ENCODE results near the gene BIRC5. TPM values are rescaled to one million over a fixed set of nuclear protein-coding genes. Genes with fewer than 3 reads are reported as not detected.

Gene BIRC5
- total RNA-seq, 1 experiment from 2014 or later = 119 TPM

DNA sequence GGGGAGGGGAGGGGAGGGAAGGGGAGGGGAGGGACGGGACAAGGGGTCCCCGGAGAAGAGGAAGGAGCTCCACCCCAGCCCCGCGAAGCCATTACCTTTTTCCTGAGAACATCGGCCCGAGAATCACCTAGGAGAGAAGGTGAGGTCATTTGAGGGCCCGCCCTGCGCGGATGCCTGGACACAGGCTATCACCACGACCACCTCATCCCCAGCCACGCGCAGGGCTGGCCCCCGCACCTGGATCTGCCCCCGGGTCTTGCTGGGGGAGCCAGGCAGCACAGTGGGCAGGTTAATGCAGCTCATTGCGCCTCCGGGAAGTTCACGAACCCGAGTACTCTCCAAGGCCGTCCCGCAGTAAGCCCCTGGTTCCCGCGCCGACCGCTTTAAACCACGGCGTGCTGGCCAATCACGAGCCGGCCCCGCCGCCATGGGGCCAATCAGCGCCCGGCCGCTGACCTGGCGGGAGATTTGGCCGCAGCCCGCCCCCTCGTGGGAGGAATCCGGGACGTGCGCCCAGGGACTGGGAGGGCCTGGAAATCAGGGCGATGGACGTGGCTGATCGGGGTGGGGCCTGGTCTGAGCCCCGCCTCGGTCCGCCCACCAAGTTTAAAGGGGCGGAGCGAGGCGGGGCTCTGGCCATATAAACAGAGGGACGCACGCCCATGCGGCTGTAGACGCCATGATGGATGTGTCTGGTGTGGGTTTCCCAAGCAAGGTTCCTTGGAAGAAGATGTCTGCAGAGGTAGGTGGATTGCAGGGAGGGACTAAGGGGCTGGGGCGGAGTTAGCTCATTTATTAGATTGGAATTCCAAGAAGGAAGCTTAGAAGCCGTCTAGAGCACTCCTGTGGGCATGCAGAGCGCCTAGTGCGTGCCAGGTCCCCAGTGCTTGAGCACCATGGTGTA lies 27.1 kb upstream of the BIRC5 start, which contains the start of the genes AFMID and TK1:
Gene AFMID, plus strand, starts transcription at position 671 of the 904 bp plus-strand sequence. Its CDS starts 9 bp downstream, at position 680.
Gene TK1, minus strand, starts transcription at position 361 of the 904 bp plus-strand sequence. Its CDS starts 58 bp downstream, at position 303.
- BruUV-seq (replicated peaks) = no TSS peak
- peak; percentile 96 for ATAC-seq
- DNase-seq (ENCODE audit: low read depth, low spot score) = peak; percentile 74
- TF ChIP-seq POLR2AphosphoS5 (IDR thresholded peaks at IDR 0.05; ENCODE audit: low read depth, low read length) (peak; percentile 99), SIN3A (IDR thresholded peaks at IDR 0.05; ENCODE audit: borderline replicate concordance, insufficient read depth, low read depth, low read length) (peak; percentile 90), REST (IDR thresholded peaks at IDR 0.05; ENCODE audit: insufficient read depth in 1 of 2, low read depth in 2 of 2, low read length in 1 of 2) (no peak), TCF7L2 (IDR thresholded peaks at IDR 0.05; ENCODE audit: low read depth, low read length) (no peak)
- Histone ChIP-seq H3K36me3 (ENCODE audit: control insufficient read depth, insufficient read depth, low read length) (no peaks in the 10 kb centered on the region; the same call in 1 of the 2 replicates), H3K27me3 (ENCODE audit: control insufficient read depth, insufficient read depth, low read length) (no peaks in the 10 kb centered on the region), H3K9me3 (ENCODE audit: control insufficient read depth, insufficient read depth, low read depth, low read length) (no peaks in the 10 kb centered on the region), H3K27ac (ENCODE audit: low read length) (peak within 1 kb of the TSS; percentile 84), H3K4me1 (ENCODE audit: control insufficient read depth, insufficient read depth, low read length) (peaks cover 26% of the 10 kb centered on the region), H3K4me3 (ENCODE audit: low read depth in 2 of 2, low read length in 2 of 2) (peak within 1 kb of the TSS; percentile 65 to 86)
- in situ Hi-C loops (cut with HindIII; ENCODE audit: low pct_unique_long_range_greater_than_20kb, low sequenced_read_pairs) = no loop called here
- CTCF ChIA-PET = interaction anchor here (0.7 to 1.1 kb wide), 4 partner anchors 10 to 664 kb away, joined by 5 to 17 read pairs (median 6); no protein-coding TSS in a partner anchor
- POLR2A ChIA-PET = interaction anchor here (0.6 to 0.7 kb wide), 3 partner anchors 13 to 59 kb away, joined by 3 to 7 read pairs (median 4); no protein-coding TSS in a partner anchor
- intact Hi-C loops (cut with micrococcal nuclease; ENCODE audit: unreplicated experiment) = no loop called here

- DNase-seq (ENCODE audit: low read depth, low spot score) = no peak
- TF ChIP-seq POLR2AphosphoS5 (IDR thresholded peaks at IDR 0.05; ENCODE audit: low read depth, low read length) = no peak
- TF ChIP-seq TCF7L2 (IDR thresholded peaks at IDR 0.05; ENCODE audit: low read depth, low read length) = no peak
- TF ChIP-seq REST (IDR thresholded peaks at IDR 0.05; ENCODE audit: insufficient read depth in 1 of 2, low read depth in 2 of 2, low read length in 1 of 2) = no peak
- POLR2A ChIA-PET = no interaction called here
- CTCF ChIA-PET = no interaction called here
- Histone ChIP-seq H3K36me3 (ENCODE audit: control insufficient read depth, insufficient read depth, low read length) (no peaks in the 10 kb centered on the region), H3K4me3 (ENCODE audit: low read depth in 2 of 2, low read length in 2 of 2) (no peak overlapping the region), H3K27ac (ENCODE audit: low read length) (no peak overlapping the region), H3K27me3 (ENCODE audit: control insufficient read depth, insufficient read depth, low read length) (no peaks in the 10 kb centered on the region), H3K4me1 (ENCODE audit: control insufficient read depth, insufficient read depth, low read length) (no peaks in the 10 kb centered on the region), H3K9me3 (ENCODE audit: control insufficient read depth, insufficient read depth, low read depth, low read length) (no peaks in the 10 kb centered on the region)
- BruUV-seq (replicated peaks) = TSS peak; percentile 67
- intact Hi-C loops (cut with micrococcal nuclease; ENCODE audit: unreplicated experiment) = no loop called here
- no peak for ATAC-seq
- in situ Hi-C loops (cut with HindIII; ENCODE audit: low pct_unique_long_range_greater_than_20kb, low sequenced_read_pairs) = no loop called here
These were observed 17.3 kb upstream of the BIRC5 start for GRCh38 chr17:78196716-78197115.
